ENCODE measurements around the gene CRIM1.

DNA sequence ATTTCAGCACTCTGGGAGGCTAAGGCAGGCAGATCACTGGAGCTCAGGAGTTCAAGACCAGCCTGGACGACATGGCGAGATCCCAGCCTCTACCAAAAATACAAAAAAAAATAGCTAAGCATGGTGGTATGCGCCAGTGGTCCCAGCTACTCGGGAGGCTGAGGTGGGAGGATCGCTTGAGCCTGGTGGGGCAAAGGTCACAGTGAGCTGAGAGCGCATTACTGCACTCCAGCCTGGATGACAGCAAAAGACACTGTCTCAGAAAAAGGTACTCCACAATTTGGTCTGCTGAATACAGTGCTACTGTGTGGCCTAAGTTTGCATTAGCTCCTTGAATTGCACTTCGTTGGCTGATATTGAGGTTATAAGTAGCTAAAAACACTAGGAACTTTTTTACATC is 144.5 kb downstream of the CRIM1 start:
- TF ChIP-seq CREB1 (IDR thresholded peaks at IDR 0.05; ENCODE audit: low read depth) (no peak), RAD21 (IDR thresholded peaks at IDR 0.05; ENCODE audit: low read depth) (no peak), EP300 (IDR thresholded peaks at IDR 0.05; ENCODE audit: borderline replicate concordance) (no peak), EGR1 (IDR thresholded peaks at IDR 0.05) (no peak), CEBPB (IDR thresholded peaks at IDR 0.05) (no peak), TAF1 (IDR thresholded peaks at IDR 0.05; ENCODE audit: low read depth) (no peak), ZBTB7A (IDR thresholded peaks at IDR 0.05; ENCODE audit: low read depth) (no peak)
